HepG2 (cell line): Measurements from ENCODE around the gene EOLA2.
"Not testable (repeated sequence)": the region's sequence is repeated elsewhere in the genome, so short reads cannot be mapped to it uniquely, and the experiment has no call there.

Experiments used
- CREB1 ChIP-seq, 2 experiments: fragments of 450-650 bp in 1 of 2; IDR thresholded peaks; 2 replicates each; pipeline ENCODE4 v1.6.1; 2016 to 2017; ENCODE audit warnings: control low read depth in 1 of 2, mild to moderate bottlenecking in 1 of 2, missing compliant biosample characterization in 1 of 2, missing genetic modification characterization in 1 of 2
- ZBTB43 ChIP-seq: sonication (generic); formaldehyde crosslinking; conservative IDR thresholded peaks from 2 replicates; pipeline ENCODE4 v1.4.0; 2020; ENCODE audit warnings: missing genetic modification reagents
- ZNF350 ChIP-seq: sonication (generic); formaldehyde crosslinking; IDR thresholded peaks from 2 replicates; pipeline ENCODE4 v1.4.0; 2020; ENCODE audit warnings: mild to moderate bottlenecking, low read depth, missing genetic modification reagents, borderline replicate concordance

- not testable (repeated sequence) for TF ChIP-seq ZNF350 (CRISPR knock-in tag); CREB1 (IDR thresholded peaks at IDR 0.05); CREB1 (CRISPR knock-in tag; IDR thresholded peaks at IDR 0.05); ZBTB43
Observed at GRCh38 chrX:149945820-149946219, 7.5 kb upstream of the EOLA2 start.
